Gastroesophageal sphincter (tissue), 3 donors: ENCODE data around the gene TAF10.

Experiments
- CTCF ChIP-seq, 4 experiments: fragments of 200-600 bp in 2 of 4; fragments of 450-650 bp in 2 of 4; sonication (generic) in 1 of 4; IDR thresholded peaks; one replicate each; pipeline ENCODE4 v1.5.1; 2017 to 2019; ENCODE audit warnings: antibody characterized with exemption in 4 of 4, mild to moderate bottlenecking in 2 of 4, moderate library complexity in 2 of 4
- POLR2A ChIP-seq, 2 donors: fragments of 450-650 bp; IDR thresholded peaks; one replicate each; pipeline ENCODE4 v1.6.1; 2017; ENCODE audit warnings: antibody characterized with exemption in 2 of 2, mild to moderate bottlenecking in 2 of 2, moderate library complexity in 1 of 2
- POLR2AphosphoS5 ChIP-seq: sonication (generic); formaldehyde crosslinking; IDR thresholded peaks from one replicate; pipeline ENCODE4 v1.6.1; 2017; ENCODE audit warnings: antibody characterized with exemption

GRCh38 chr11:6584528-6584927 is 27.5 kb downstream of the TAF10 start:
- no peak for TF ChIP-seq CTCF (IDR thresholded peaks at IDR 0.05)
- no peak for TF ChIP-seq POLR2A (IDR thresholded peaks at IDR 0.05)
- TF ChIP-seq POLR2AphosphoS5, result no peak
